ENCODE results near the gene SIRPB2.

SIRPB2 gene

GRCh38 chr20:1467355-1468116, 23.7 kb downstream of the SIRPB2 start:
- FAIRE-seq (no peak), DNase-seq (ENCODE audit: insufficient read length) (no peak)
- TF ChIP-seq POLR2AphosphoS5 (IDR thresholded peaks at IDR 0.05; ENCODE audit: low read depth, low read length) = no peak
- no peak for TF ChIP-seq POLR2A (IDR thresholded peaks at IDR 0.05; ENCODE audit: low read depth, low read length)
- no peak for TF ChIP-seq TAF1 (IDR thresholded peaks at IDR 0.05; ENCODE audit: borderline replicate concordance, low read depth, low read length)

GRCh38 chr20:1467082-1467354, 24.2 kb downstream of the SIRPB2 start:
- no peak for DNase-seq (ENCODE audit: insufficient read length)
- no peak for FAIRE-seq
- TF ChIP-seq POLR2AphosphoS5 (IDR thresholded peaks at IDR 0.05; ENCODE audit: low read depth, low read length) (no peak), TAF1 (IDR thresholded peaks at IDR 0.05; ENCODE audit: borderline replicate concordance, low read depth, low read length) (no peak)

- DNase-seq (ENCODE audit: insufficient read length) (peak; percentile 94), FAIRE-seq (peak; percentile 97)
- TF ChIP-seq POLR2A (IDR thresholded peaks at IDR 0.05; ENCODE audit: low read depth, low read length) (peak; percentile 79; the same call in 1 of the 2 replicates), TAF1 (IDR thresholded peaks at IDR 0.05; ENCODE audit: borderline replicate concordance, low read depth, low read length) (peak; percentile 99), POLR2AphosphoS5 (IDR thresholded peaks at IDR 0.05; ENCODE audit: low read depth, low read length) (peak; percentile 81)
Observed at GRCh38 chr20:1466211-1467081, 24.8 kb downstream of the SIRPB2 start, which contains the start of gene NSFL1C. Gene NSFL1C, minus strand, starts transcription at chr20:1466849. Its CDS starts 25 bp downstream, at chr20:1466824.

GRCh38 chr20:1465470-1466210, 25.6 kb downstream of the SIRPB2 start:
- DNase-seq (ENCODE audit: insufficient read length) (no peak), FAIRE-seq (peak; percentile 66)
- no peak for TF ChIP-seq TAF1 (IDR thresholded peaks at IDR 0.05; ENCODE audit: borderline replicate concordance, low read depth, low read length)
- TF ChIP-seq POLR2A (IDR thresholded peaks at IDR 0.05; ENCODE audit: low read depth, low read length) = no peak
- no peak for TF ChIP-seq POLR2AphosphoS5 (IDR thresholded peaks at IDR 0.05; ENCODE audit: low read depth, low read length)

GRCh38 chr20:1463971-1464570, 27.1 kb downstream of the SIRPB2 start:
- DNase-seq (ENCODE audit: insufficient read length) (no peak), FAIRE-seq (no peak)
- no peak for TF ChIP-seq POLR2A (IDR thresholded peaks at IDR 0.05; ENCODE audit: low read depth, low read length)

- FAIRE-seq (peak; percentile 46), DNase-seq (ENCODE audit: insufficient read length) (no peak)
- TF ChIP-seq POLR2AphosphoS5 (IDR thresholded peaks at IDR 0.05; ENCODE audit: low read depth, low read length) = no peak
- no peak for TF ChIP-seq POLR2A (IDR thresholded peaks at IDR 0.05; ENCODE audit: low read depth, low read length)
- TF ChIP-seq TAF1 (IDR thresholded peaks at IDR 0.05; ENCODE audit: borderline replicate concordance, low read depth, low read length) = no peak
Observed at GRCh38 chr20:1462834-1463233, 28.4 kb downstream of the SIRPB2 start.

- no peak for FAIRE-seq
- no peak for TF ChIP-seq POLR2AphosphoS5 (IDR thresholded peaks at IDR 0.05; ENCODE audit: low read depth, low read length)
- TF ChIP-seq TAF1 (IDR thresholded peaks at IDR 0.05; ENCODE audit: borderline replicate concordance, low read depth, low read length) = no peak
- TF ChIP-seq POLR2A (IDR thresholded peaks at IDR 0.05; ENCODE audit: low read depth, low read length) = no peak
Observed at GRCh38 chr20:1462001-1462400, 29.2 kb downstream of the SIRPB2 start.

GRCh38 chr20:1460275-1460674, 30.9 kb downstream of the SIRPB2 start:
- DNase-seq (ENCODE audit: insufficient read length) (no peak), FAIRE-seq (no peak)
- TF ChIP-seq POLR2AphosphoS5 (IDR thresholded peaks at IDR 0.05; ENCODE audit: low read depth, low read length) = no peak
- no peak for TF ChIP-seq TAF1 (IDR thresholded peaks at IDR 0.05; ENCODE audit: borderline replicate concordance, low read depth, low read length)
- no peak for TF ChIP-seq POLR2A (IDR thresholded peaks at IDR 0.05; ENCODE audit: low read depth, low read length)

More at GRCh38 chr20:1462001-1462400, 29.2 kb downstream of the SIRPB2 start:
- no peak for DNase-seq (ENCODE audit: insufficient read length)

- no peak for FAIRE-seq
- no peak for DNase-seq (ENCODE audit: insufficient read length)
- TF ChIP-seq POLR2A (IDR thresholded peaks at IDR 0.05; ENCODE audit: low read depth, low read length) = no peak
- TF ChIP-seq TAF1 (IDR thresholded peaks at IDR 0.05; ENCODE audit: borderline replicate concordance, low read depth, low read length) = no peak
- TF ChIP-seq POLR2AphosphoS5 (IDR thresholded peaks at IDR 0.05; ENCODE audit: low read depth, low read length) = no peak
Observed at GRCh38 chr20:1457992-1458391, 33.2 kb downstream of the SIRPB2 start.

GRCh38 chr20:1456300-1456699, 34.9 kb downstream of the SIRPB2 start:
- no peak for DNase-seq (ENCODE audit: insufficient read length)
- no peak for FAIRE-seq
- TF ChIP-seq POLR2AphosphoS5 (IDR thresholded peaks at IDR 0.05; ENCODE audit: low read depth, low read length) (no peak), POLR2A (IDR thresholded peaks at IDR 0.05; ENCODE audit: low read depth, low read length) (no peak), TAF1 (IDR thresholded peaks at IDR 0.05; ENCODE audit: borderline replicate concordance, low read depth, low read length) (no peak)

- FAIRE-seq (no peak), DNase-seq (ENCODE audit: insufficient read length) (no peak)
- TF ChIP-seq TAF1 (IDR thresholded peaks at IDR 0.05; ENCODE audit: borderline replicate concordance, low read depth, low read length) (no peak), POLR2A (IDR thresholded peaks at IDR 0.05; ENCODE audit: low read depth, low read length) (no peak), POLR2AphosphoS5 (IDR thresholded peaks at IDR 0.05; ENCODE audit: low read depth, low read length) (no peak)
Observed at GRCh38 chr20:1450926-1451491, 40.2 kb downstream of the SIRPB2 start.

Measured in GM12892 (cell line).